Small intestine (tissue), 7 donors: Measurements from ENCODE around the gene ARFGAP1. TPM values are rescaled to one million over a fixed set of nuclear protein-coding genes. Genes with fewer than 3 reads are reported as not detected.

ENCODE experiments used
- DNase-seq, 2 donors: peaks; one replicate each; pipeline versions ENCODE4 v3.0.0 to v3.0.0-alpha.2; 2013
- FAIRE-seq: peaks from 2 replicates; lab custom pipeline; 2012; peaks lifted over from hg19 to GRCh38; lab: Jason Lieb, UNC
- H3K27ac ChIP-seq, 3 donors: one replicate each; pipeline ENCODE4 v1.5.1; 2013; ENCODE audit warnings: low read length in 2 of 3, mild to moderate bottlenecking in 2 of 3, control low read depth in 1 of 3, inconsistent platforms in 1 of 3, low read depth in 1 of 3, moderate library complexity in 1 of 3
- H3K27me3 ChIP-seq, 3 donors: one replicate each; pipeline ENCODE4 v1.6.1; 2013; ENCODE audit warnings: low read length in 3 of 3, inconsistent platforms in 1 of 3; ENCODE audit not compliant: control insufficient read depth in 3 of 3, insufficient read depth in 3 of 3
- H3K36me3 ChIP-seq, 3 donors: one replicate each; pipeline ENCODE4 v1.6.1; 2013; ENCODE audit warnings: low read length in 3 of 3, inconsistent platforms in 1 of 3, low read depth in 1 of 3, mild to moderate bottlenecking in 1 of 3, moderate library complexity in 1 of 3; ENCODE audit not compliant: control insufficient read depth in 3 of 3, insufficient read depth in 2 of 3
- H3K4me1 ChIP-seq, 3 donors: one replicate each; pipeline ENCODE4 v1.6.1; 2013; ENCODE audit warnings: low read length in 2 of 3, inconsistent platforms in 1 of 3, low read depth in 1 of 3, mild to moderate bottlenecking in 1 of 3, moderate library complexity in 1 of 3; ENCODE audit not compliant: control insufficient read depth in 3 of 3, insufficient read depth in 2 of 3
- H3K4me3 ChIP-seq, 3 donors: one replicate each; pipeline ENCODE4 v1.5.1; 2013; ENCODE audit warnings: low read length in 3 of 3, control low read depth in 1 of 3, inconsistent platforms in 1 of 3, low read depth in 1 of 3, mild to moderate bottlenecking in 1 of 3, moderate library complexity in 1 of 3
- H3K9me3 ChIP-seq, 2 donors: one replicate each; pipeline ENCODE4 v1.6.1; 2013; ENCODE audit warnings: low read depth in 1 of 2, low read length in 1 of 2; ENCODE audit not compliant: control insufficient read depth in 2 of 2, insufficient read depth in 1 of 2
- WGBS, 3 donors: extraction: QIAGEN DNeasy Blood & Tissue Kit; methylation state at CpG; one replicate each; pipeline ENCODE4 v1.1.7; 2013; 5-methylcytosine and 5-hydroxymethylcytosine counted together
- polyA plus RNA-seq, 4 donors: library from polyadenylated mRNA; stranded (reverse) in 3 of 4; unstranded in 1 of 4; fragments of 200-250 nt in 3 of 4; fragments of 120-200 nt in 1 of 4; gene quantifications; one replicate each; pipeline versions ENCODE4 v1.2.1 to v1.2.3, GENCODE V29; 2013
- donor health status: healthy with polysubstance abuse.
- donor health status: control.
- donor health status: control.
- donor health status: Bipolar disorder and iron deficiency.
- donor health status: healthy.

ARFGAP1 gene
- polyA plus RNA-seq, 4 donors: 70.9 to 117 (median 80.3) TPM

GRCh38 chr20:63295422-63295821 is 22.8 kb downstream of the ARFGAP1 start:
- Histone ChIP-seq H3K9me3 (peaks cover 0 to 5% of the 10 kb centered on the region in 2 donors), H3K4me1 (peaks cover 0 to 4% (median 0%) of the 10 kb centered on the region in 3 donors), H3K36me3 (peaks cover 0 to 2% (median 0%) of the 10 kb centered on the region in 3 donors), H3K4me3 (no peak overlapping the region), H3K27me3 (peaks cover 0 to 25% (median 15%) of the 10 kb centered on the region in 3 donors), H3K27ac (no peak overlapping the region)
- WGBS, 3 donors: 24 to 30% (median 27%) methylated on average over 17 of the region's 17 CpGs
- DNase-seq: no peak
- no peak for FAIRE-seq

GRCh38 chr20:63295846-63296245 is 23.2 kb downstream of the ARFGAP1 start:
- peaks cover 0 to 5% of the 10 kb centered on the region in 2 donors for H3K9me3 ChIP-seq
- DNase-seq (no peak), FAIRE-seq (no peak)
- H3K4me3 ChIP-seq: no peak overlapping the region
- H3K36me3 ChIP-seq: peaks cover 0 to 2% (median 0%) of the 10 kb centered on the region in 3 donors
- no peak overlapping the region for H3K27ac ChIP-seq
- H3K4me1 ChIP-seq: peaks cover 0 to 3% (median 0%) of the 10 kb centered on the region in 3 donors
- 5 to 25% (median 7%) methylated on average over 18 to 20 of the region's 20 CpGs for WGBS, 3 donors
- H3K27me3 ChIP-seq: peaks cover 0 to 25% (median 15%) of the 10 kb centered on the region in 3 donors

- peaks cover 0 to 25% (median 14%) of the 10 kb centered on the region in 3 donors for H3K27me3 ChIP-seq
- WGBS, 3 donors: 36 to 45% (median 40%) methylated on average over 17 to 18 of the region's 18 CpGs
- no peak overlapping the region for H3K27ac ChIP-seq
- no peak overlapping the region for H3K4me3 ChIP-seq
- no peaks in the 10 kb centered on the region for H3K4me1 ChIP-seq
- DNase-seq (no peak), FAIRE-seq (no peak)
- peaks cover 0 to 2% (median 0%) of the 10 kb centered on the region in 3 donors for H3K36me3 ChIP-seq
- H3K9me3 ChIP-seq: peaks cover 0 to 5% of the 10 kb centered on the region in 2 donors
Observed at GRCh38 chr20:63296531-63297299, 24.1 kb downstream of the ARFGAP1 start.

GRCh38 chr20:63297371-63297781 is 24.8 kb downstream of the ARFGAP1 start:
- Histone ChIP-seq H3K4me1 (no peaks in the 10 kb centered on the region), H3K36me3 (no peaks in the 10 kb centered on the region), H3K27me3 (peaks cover 0 to 25% (median 12%) of the 10 kb centered on the region in 3 donors), H3K27ac (no peak overlapping the region), H3K4me3 (no peak overlapping the region), H3K9me3 (peaks cover 0 to 5% of the 10 kb centered on the region in 2 donors)
- DNase-seq: no peak
- 51 to 67% (median 60%) methylated on average over 11 of the region's 11 CpGs for WGBS, 3 donors
- no peak for FAIRE-seq

- peaks cover 0 to 5% of the 10 kb centered on the region in 2 donors for H3K9me3 ChIP-seq
- DNase-seq (no peak), FAIRE-seq (no peak)
- peaks cover 0 to 23% (median 12%) of the 10 kb centered on the region in 3 donors for H3K27me3 ChIP-seq
- no peaks in the 10 kb centered on the region for H3K4me1 ChIP-seq
- WGBS, 3 donors: 75 to 85% (median 79%) methylated on average over 14 to 16 of the region's 16 CpGs
- H3K4me3 ChIP-seq: no peak overlapping the region
- H3K27ac ChIP-seq: no peak overlapping the region
- no peaks in the 10 kb centered on the region for H3K36me3 ChIP-seq
Observed at GRCh38 chr20:63297796-63298572, 25.4 kb downstream of the ARFGAP1 start.

GRCh38 chr20:63298731-63299312 is 26.2 kb downstream of the ARFGAP1 start:
- Histone ChIP-seq H3K27me3 (peaks cover 0 to 23% (median 12%) of the 10 kb centered on the region in 3 donors), H3K4me3 (no peak overlapping the region), H3K27ac (no peak overlapping the region), H3K36me3 (no peaks in the 10 kb centered on the region), H3K9me3 (peaks cover 0 to 5% of the 10 kb centered on the region in 2 donors), H3K4me1 (no peaks in the 10 kb centered on the region)
- no peak for FAIRE-seq
- no peak for DNase-seq
- 87 to 90% (median 88%) methylated on average over 17 of the region's 17 CpGs for WGBS, 3 donors

GRCh38 chr20:63301671-63302070 is 29.1 kb downstream of the ARFGAP1 start:
- Histone ChIP-seq H3K4me3 (no peak overlapping the region), H3K27me3 (peaks cover 0 to 8% (median 4%) of the 10 kb centered on the region in 3 donors), H3K27ac (no peak overlapping the region), H3K9me3 (peaks cover 0 to 5% of the 10 kb centered on the region in 2 donors), H3K36me3 (no peaks in the 10 kb centered on the region), H3K4me1 (no peaks in the 10 kb centered on the region)
- WGBS, 3 donors: 93 to 95% (median 94%) methylated on average over 1 of the region's 1 CpG
- FAIRE-seq (no peak), DNase-seq (no peak)

- Histone ChIP-seq H3K27ac (no peak overlapping the region), H3K4me3 (no peak overlapping the region), H3K9me3 (peaks cover 0 to 5% of the 10 kb centered on the region in 2 donors), H3K27me3 (peaks cover 0 to 8% (median 4%) of the 10 kb centered on the region in 3 donors), H3K36me3 (no peaks in the 10 kb centered on the region), H3K4me1 (no peaks in the 10 kb centered on the region)
- 57 to 68% (median 65%) methylated on average over 5 of the region's 5 CpGs for WGBS, 3 donors
- FAIRE-seq (no peak), DNase-seq (no peak)
Observed at GRCh38 chr20:63303095-63303666, 30.6 kb downstream of the ARFGAP1 start.
